Pancreas (tissue), 10 donors: ENCODE measurements around the gene FYN. TPM values are rescaled to one million over a fixed set of nuclear protein-coding genes. Genes with fewer than 3 reads are reported as not detected.

Source experiments
- ATAC-seq, 4 donors: fragments of 200-7000 bp; cut with Tn5 transposase; one replicate each; pipeline versions ENCODE4 v1.8.0 to v1.9.1; 2020; ENCODE audit warnings: mild to moderate bottlenecking in 4 of 4, moderate library complexity in 4 of 4
- DNase-seq, 6 donors: peaks; one replicate each; pipeline ENCODE4 v3.0.0-alpha.2; 2020
- FAIRE-seq: peaks from 2 replicates; lab custom pipeline; 2012; peaks lifted over from hg19 to GRCh38; lab: Jason Lieb, UNC
- H3K27ac ChIP-seq, 4 donors: fragments of 200-600 bp; sonication (generic); 1 replicate in 3 of 4; 2 replicates in 1 of 4; pipeline versions ENCODE4 v1.5.0 to v1.8.0; 2020
- H3K27me3 ChIP-seq, 4 donors: fragments of 200-600 bp; one replicate each; pipeline ENCODE4 v1.8.0; 2021
- H3K36me3 ChIP-seq, 3 donors: fragments of 200-600 bp; sonication (generic) in 1 of 3; one replicate each; pipeline versions ENCODE4 v1.5.0 to v1.8.0; 2020 to 2021
- H3K4me1 ChIP-seq, 3 donors: fragments of 200-600 bp; one replicate each; pipeline ENCODE4 v1.8.0; 2021
- H3K4me3 ChIP-seq, 4 donors: fragments of 200-600 bp; sonication (generic) in 2 of 4; one replicate each; pipeline versions ENCODE4 v1.5.0 to v1.8.0; 2020 to 2021
- H3K9me3 ChIP-seq, 4 donors: fragments of 200-600 bp; one replicate each; pipeline ENCODE4 v1.8.0; 2021
- WGBS, 2 donors: extraction: QIAGEN DNeasy Blood & Tissue Kit; methylation state at CpG; one replicate each; pipeline ENCODE4 v1.1.7; 2013; 5-methylcytosine and 5-hydroxymethylcytosine counted together
- intact Hi-C, 3 donors: fragments of 100-400 bp; cut with DNase I; formaldehyde crosslinking; loops; one replicate each; pipeline versions ENCODE4 v1.11.1 to v1.14.2; 2022
- polyA plus RNA-seq, 2 donors: library from polyadenylated mRNA; stranded (reverse); fragments of 200-250 nt; gene quantifications; one replicate each; pipeline ENCODE4 v1.2.3, GENCODE V29; 2013
- total RNA-seq, 6 donors: library from RNA; stranded (reverse); fragmentation: NEBNext Ultra II Directional in 4 of 6; extraction: Animal tissue kit (Norgen Biotek cat#: 25700) in 4 of 6; gene quantifications; one replicate each; pipeline versions ENCODE4 v1.2.1 to v1.2.4, GENCODE V29; 2021 to 2023
- TF ChIP-seq, protein P1 (sequence below), 4 donors: fragments of 200-600 bp; sonication (generic) in 3 of 4; IDR thresholded peaks; one replicate each; pipeline versions ENCODE4 v1.5.0 to v1.8.0; 2021; ENCODE audit warnings: antibody characterized with exemption in 4 of 4
- donor health status: healthy with polysubstance abuse.
- donor health status: DM: no; HTN: no; CAD: no; lungs with moderate emphysema.
- donor health status: DM: no; HTN: no; CAD: no.
- donor health status: control.
- donor health status: control.
- donor health status: Bipolar disorder and iron deficiency.
- donor health status: DM: yes; HTN: yes; CAD: no.
- donor health status: DM: no; HTN: no; CAD: no.
- donor health status: DM: no; HTN: no; CAD: no.
- donor health status: DM: yes; HTN: yes; CAD: no.

Gene FYN
- total and polyA plus RNA-seq, 8 donors, result 6.4 to 21.7 (median 11.9) TPM

DNA sequence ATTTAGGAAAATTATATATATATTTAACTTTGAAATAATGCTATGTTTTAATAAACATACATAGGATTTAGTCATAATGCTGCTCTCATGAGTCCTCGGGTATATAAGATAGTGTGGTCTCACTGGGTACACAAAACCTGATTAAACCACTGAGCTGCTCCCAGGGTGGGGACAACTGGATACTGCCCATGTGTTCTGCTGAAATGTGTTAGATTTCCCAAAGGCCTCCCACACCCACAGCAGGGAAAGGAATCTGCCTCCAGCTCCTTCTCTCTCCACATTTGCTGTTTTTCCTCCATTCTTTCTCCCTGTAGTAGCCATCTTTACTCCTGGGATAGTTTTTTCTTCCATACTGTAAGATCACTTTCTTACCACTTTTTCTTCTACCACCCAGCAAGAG, 198.4 kb downstream of the FYN start:
- Histone ChIP-seq H3K4me1 (peaks cover 0 to 17% (median 6%) of the 10 kb centered on the region in 3 donors), H3K27me3 (no peaks in the 10 kb centered on the region), H3K27ac (no peak overlapping the region), H3K36me3 (no peaks in the 10 kb centered on the region), H3K9me3 (no peaks in the 10 kb centered on the region), H3K4me3 (no peak overlapping the region)
- 35 to 42% methylated on average over 1 of the region's 1 CpG for WGBS, 2 donors
- intact Hi-C loops, result no loop called here
- ATAC-seq (no peak), DNase-seq (no peak), FAIRE-seq (no peak)
- TF ChIP-seq, protein P1, sequence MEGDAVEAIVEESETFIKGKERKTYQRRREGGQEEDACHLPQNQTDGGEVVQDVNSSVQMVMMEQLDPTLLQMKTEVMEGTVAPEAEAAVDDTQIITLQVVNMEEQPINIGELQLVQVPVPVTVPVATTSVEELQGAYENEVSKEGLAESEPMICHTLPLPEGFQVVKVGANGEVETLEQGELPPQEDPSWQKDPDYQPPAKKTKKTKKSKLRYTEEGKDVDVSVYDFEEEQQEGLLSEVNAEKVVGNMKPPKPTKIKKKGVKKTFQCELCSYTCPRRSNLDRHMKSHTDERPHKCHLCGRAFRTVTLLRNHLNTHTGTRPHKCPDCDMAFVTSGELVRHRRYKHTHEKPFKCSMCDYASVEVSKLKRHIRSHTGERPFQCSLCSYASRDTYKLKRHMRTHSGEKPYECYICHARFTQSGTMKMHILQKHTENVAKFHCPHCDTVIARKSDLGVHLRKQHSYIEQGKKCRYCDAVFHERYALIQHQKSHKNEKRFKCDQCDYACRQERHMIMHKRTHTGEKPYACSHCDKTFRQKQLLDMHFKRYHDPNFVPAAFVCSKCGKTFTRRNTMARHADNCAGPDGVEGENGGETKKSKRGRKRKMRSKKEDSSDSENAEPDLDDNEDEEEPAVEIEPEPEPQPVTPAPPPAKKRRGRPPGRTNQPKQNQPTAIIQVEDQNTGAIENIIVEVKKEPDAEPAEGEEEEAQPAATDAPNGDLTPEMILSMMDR (IDR thresholded peaks at IDR 0.05), result no peak

DNA sequence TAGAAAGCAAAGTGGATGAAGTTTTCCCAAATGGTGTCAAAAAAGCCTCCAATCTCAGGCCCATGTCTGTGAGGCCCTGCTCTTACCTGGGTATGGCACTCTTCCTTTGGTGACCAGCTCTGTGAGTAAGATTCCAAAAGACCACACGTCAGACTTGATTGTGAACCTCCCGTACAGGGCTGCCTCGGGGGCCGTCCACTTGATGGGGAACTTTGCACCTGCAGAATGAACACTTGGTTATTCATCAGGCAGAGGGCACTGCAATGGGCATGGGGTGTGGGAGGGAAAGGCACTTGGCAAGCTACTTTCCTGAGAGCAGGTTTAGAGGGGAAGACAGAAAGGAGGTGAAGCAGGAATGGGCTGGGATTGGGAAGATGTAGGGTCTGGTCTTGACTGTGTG, 198.8 kb downstream of the FYN start:
- intact Hi-C loops, result no loop called here
- peaks cover 0 to 17% (median 6%) of the 10 kb centered on the region in 3 donors for H3K4me1 ChIP-seq
- FAIRE-seq (no peak), DNase-seq (no peak), ATAC-seq (no peak)
- H3K9me3 ChIP-seq, result no peaks in the 10 kb centered on the region
- no peaks in the 10 kb centered on the region for H3K36me3 ChIP-seq
- H3K27me3 ChIP-seq, result no peaks in the 10 kb centered on the region
- WGBS, 2 donors, result 84 to 90% methylated on average over 4 of the region's 4 CpGs
- H3K4me3 ChIP-seq, result no peak overlapping the region
- H3K27ac ChIP-seq, result no peak overlapping the region
- TF ChIP-seq, protein P1 (IDR thresholded peaks at IDR 0.05), result no peak

DNA sequence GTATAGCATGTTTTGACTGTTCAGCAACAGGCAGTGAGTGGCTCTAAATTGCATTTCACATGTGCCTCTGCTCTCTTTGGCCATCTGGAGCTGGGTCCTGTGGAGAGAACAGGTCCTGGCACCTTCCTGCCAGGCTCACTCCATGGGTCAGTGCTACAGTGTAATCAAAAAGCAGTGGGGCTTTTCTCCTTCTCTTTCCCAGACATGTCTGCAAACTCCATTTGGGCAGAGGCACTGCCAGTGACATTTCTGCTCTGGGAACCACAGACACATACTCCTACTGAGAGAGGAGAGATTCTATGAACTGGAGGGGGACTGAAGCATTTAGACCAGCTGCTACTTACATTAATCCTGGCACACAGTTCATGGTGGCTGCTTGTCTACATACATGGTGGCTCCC, 199.3 kb downstream of the FYN start:
- H3K9me3 ChIP-seq, result no peaks in the 10 kb centered on the region
- DNase-seq (no peak), FAIRE-seq (no peak), ATAC-seq (no peak)
- no peak overlapping the region for H3K27ac ChIP-seq
- H3K4me1 ChIP-seq, result peaks cover 0 to 17% (median 6%) of the 10 kb centered on the region in 3 donors
- no peaks in the 10 kb centered on the region for H3K27me3 ChIP-seq
- no peaks in the 10 kb centered on the region for H3K36me3 ChIP-seq
- H3K4me3 ChIP-seq, result no peak overlapping the region
- intact Hi-C loops, result no loop called here
- TF ChIP-seq, protein P1 (IDR thresholded peaks at IDR 0.05), result no peak

DNA sequence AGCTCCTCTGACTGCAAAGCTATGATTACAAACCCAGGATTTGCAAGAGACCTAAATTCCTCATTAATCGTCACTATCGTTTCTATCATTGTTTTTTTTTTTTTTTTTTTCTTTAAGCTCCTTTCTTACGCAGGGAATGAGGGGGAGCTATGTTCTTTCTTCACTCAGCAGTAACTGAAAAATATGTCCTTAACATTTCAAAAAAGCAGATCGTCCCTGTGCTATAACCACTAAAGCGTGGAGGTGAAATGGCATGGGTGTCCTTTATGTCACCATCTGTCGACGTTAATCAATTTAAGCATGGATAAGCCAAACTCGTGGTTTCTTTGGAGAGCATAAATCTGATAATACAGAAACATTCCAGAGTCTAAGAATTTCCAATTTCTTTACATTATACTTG, 199.7 kb downstream of the FYN start:
- FAIRE-seq (no peak), DNase-seq (no peak), ATAC-seq (no peak)
- no peaks in the 10 kb centered on the region for H3K27me3 ChIP-seq
- H3K36me3 ChIP-seq, result no peaks in the 10 kb centered on the region
- H3K4me3 ChIP-seq, result no peak overlapping the region
- intact Hi-C loops, result no loop called here
- WGBS, 2 donors, result 75 to 76% methylated on average over 8 of the region's 8 CpGs
- peaks cover 0 to 17% (median 6%) of the 10 kb centered on the region in 3 donors for H3K4me1 ChIP-seq
- H3K27ac ChIP-seq, result no peak overlapping the region
- no peaks in the 10 kb centered on the region for H3K9me3 ChIP-seq
- TF ChIP-seq, protein P1 (IDR thresholded peaks at IDR 0.05), result no peak

DNA sequence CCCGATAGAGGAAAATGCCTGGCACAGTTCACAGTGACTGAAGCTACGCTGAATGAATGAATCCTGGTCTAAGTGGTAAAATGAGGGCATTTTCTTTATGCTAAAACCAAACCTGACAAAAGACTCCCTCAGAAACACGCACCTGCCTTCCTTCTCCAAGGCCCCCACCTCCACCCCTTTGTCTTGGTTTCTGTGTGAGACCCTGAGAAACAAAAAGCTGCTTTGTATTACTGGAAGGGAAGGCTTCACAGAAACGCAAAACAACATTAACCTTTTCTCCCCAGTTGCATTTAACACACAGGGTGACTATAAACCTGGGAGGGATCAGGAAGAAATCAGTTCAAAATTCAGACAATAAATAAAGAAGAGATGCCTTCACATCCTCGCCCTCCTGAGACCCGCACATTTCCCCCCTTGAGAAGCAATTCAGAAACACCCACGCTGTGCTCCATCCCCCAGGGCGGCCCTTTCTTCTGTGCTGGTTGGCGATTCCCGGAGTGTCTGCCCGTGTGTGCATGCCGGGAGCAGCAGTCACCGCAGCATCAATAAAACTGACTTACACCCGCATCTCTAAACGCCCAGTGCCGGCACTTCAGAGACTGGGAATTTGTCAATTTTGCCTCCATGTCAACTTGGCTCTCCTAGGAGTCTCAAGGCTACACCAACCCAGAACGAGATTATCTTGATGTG, 200.3 kb downstream of the FYN start:
- DNase-seq (no peak), FAIRE-seq (no peak), ATAC-seq (no peak)
- H3K27ac ChIP-seq, result no peak overlapping the region
- peaks cover 0 to 17% (median 6%) of the 10 kb centered on the region in 3 donors for H3K4me1 ChIP-seq
- no peak overlapping the region for H3K4me3 ChIP-seq
- intact Hi-C loops, result no loop called here
- TF ChIP-seq, protein P1 (IDR thresholded peaks at IDR 0.05), result no peak
- no peaks in the 10 kb centered on the region for H3K9me3 ChIP-seq
- H3K36me3 ChIP-seq, result no peaks in the 10 kb centered on the region
- 70 to 71% methylated on average over 17 of the region's 17 CpGs for WGBS, 2 donors
- H3K27me3 ChIP-seq, result no peaks in the 10 kb centered on the region
